ENCODE results near the gene TKT.
"Not testable (repeated sequence)": the region's sequence is repeated elsewhere in the genome, so short reads cannot be mapped to it uniquely, and the experiment has no call there.

The TKT gene

GRCh38 chr3:53273146-53273670 lies 17.4 kb upstream of the TKT start:
- no peak for DNase-seq (ENCODE audit: low read depth)
- H3K4me3 ChIP-seq (ENCODE audit: low read depth, low read length): no peak overlapping the region
- TF ChIP-seq CTCF (IDR thresholded peaks at IDR 0.05; ENCODE audit: insufficient read depth, low read depth, low read length, missing control alignments): no peak

GRCh38 chr3:53269888-53270880 lies 14.4 kb upstream of the TKT start:
- H3K4me3 ChIP-seq (ENCODE audit: low read depth, low read length): no peak overlapping the region

GRCh38 chr3:53269193-53269592 lies 13.4 kb upstream of the TKT start:
- not testable (repeated sequence) for H3K4me3 ChIP-seq (ENCODE audit: low read depth, low read length); DNase-seq (ENCODE audit: low read depth)

More at GRCh38 chr3:53269888-53270880, 14.4 kb upstream of the TKT start:
- no peak for TF ChIP-seq CTCF (IDR thresholded peaks at IDR 0.05; ENCODE audit: insufficient read depth, low read depth, low read length, missing control alignments)
- peak; percentile 34 for DNase-seq (ENCODE audit: low read depth)

GRCh38 chr3:53267766-53268165 lies 11.9 kb upstream of the TKT start:
- no peak for DNase-seq (ENCODE audit: low read depth)
- H3K4me3 ChIP-seq (ENCODE audit: low read depth, low read length): no peak overlapping the region
- no peak for TF ChIP-seq CTCF (IDR thresholded peaks at IDR 0.05; ENCODE audit: insufficient read depth, low read depth, low read length, missing control alignments)

- DNase-seq (ENCODE audit: low read depth): no peak
- H3K4me3 ChIP-seq (ENCODE audit: low read depth, low read length): no peak overlapping the region
- no peak for TF ChIP-seq CTCF (IDR thresholded peaks at IDR 0.05; ENCODE audit: insufficient read depth, low read depth, low read length, missing control alignments)
These were observed 8.9 kb upstream of the TKT start for GRCh38 chr3:53264718-53265117.

- no peak for TF ChIP-seq CTCF (IDR thresholded peaks at IDR 0.05; ENCODE audit: insufficient read depth, low read depth, low read length, missing control alignments)
- DNase-seq (ENCODE audit: low read depth): no peak
- no peak overlapping the region for H3K4me3 ChIP-seq (ENCODE audit: low read depth, low read length)
These were observed 8.1 kb upstream of the TKT start for GRCh38 chr3:53263907-53264306.

GRCh38 chr3:53261712-53262111 lies 5.9 kb upstream of the TKT start:
- TF ChIP-seq CTCF (IDR thresholded peaks at IDR 0.05; ENCODE audit: insufficient read depth, low read depth, low read length, missing control alignments): no peak
- no peak for DNase-seq (ENCODE audit: low read depth)
- H3K4me3 ChIP-seq (ENCODE audit: low read depth, low read length): no peak overlapping the region

Measured in GM12865 (cell line).